Skeletal muscle tissue (tissue), 4 donors: Measurements from ENCODE around the gene RABEPK. TPM values are rescaled to one million over a fixed set of nuclear protein-coding genes. Genes with fewer than 3 reads are reported as not detected.
A peak's percentile ranks its signal among the peaks of the same experiment; 100 is the strongest.
"Not testable (repeated sequence)": the region's sequence is repeated elsewhere in the genome, so short reads cannot be mapped to it uniquely, and the experiment has no call there.

ENCODE experiments used
- H3K27ac ChIP-seq: one replicate; pipeline ENCODE4 v1.7.0; 2013; ENCODE audit warnings: mild to moderate bottlenecking, low read depth, low read length, inconsistent platforms
- H3K27me3 ChIP-seq, 3 donors: one replicate each; pipeline ENCODE4 v1.7.0; 2013; ENCODE audit warnings: low read length in 3 of 3; ENCODE audit not compliant: control insufficient read depth in 3 of 3, insufficient read depth in 3 of 3
- H3K36me3 ChIP-seq, 3 donors: one replicate each; pipeline ENCODE4 v1.7.0; 2013; ENCODE audit warnings: low read length in 3 of 3; ENCODE audit not compliant: control insufficient read depth in 3 of 3, insufficient read depth in 3 of 3
- H3K4me1 ChIP-seq, 3 donors: one replicate each; pipeline ENCODE4 v1.7.0; 2013; ENCODE audit warnings: low read length in 3 of 3, mild to moderate bottlenecking in 3 of 3; ENCODE audit not compliant: control insufficient read depth in 3 of 3, insufficient read depth in 3 of 3
- H3K4me3 ChIP-seq, 3 donors: one replicate each; pipeline ENCODE4 v1.7.0; 2013; ENCODE audit warnings: low read length in 3 of 3
- H3K9ac ChIP-seq, 3 donors: one replicate each; pipeline ENCODE4 v1.7.0; 2013; ENCODE audit warnings: low read length in 3 of 3, mild to moderate bottlenecking in 3 of 3, moderate library complexity in 2 of 3, low read depth in 1 of 3
- H3K9me3 ChIP-seq, 3 donors: one replicate each; pipeline ENCODE4 v1.7.0; 2013; ENCODE audit warnings: low read length in 3 of 3; ENCODE audit not compliant: control insufficient read depth in 3 of 3
- total RNA-seq: library from RNA; depleted of rRNA; stranded (reverse); fragments of >200 nt; gene quantifications from one replicate; pipeline ENCODE4 v1.2.3, GENCODE V29; 2014
- donor health status: Osteomylitis.

The RABEPK gene
- total RNA-seq, 1 donor from 2014 or later: 18.8 TPM

GRCh38 chr9:125190361-125190801 lies 10.0 kb upstream of the RABEPK start:
- peaks cover 16 to 39% (median 22%) of the 10 kb centered on the region in 3 donors for H3K4me1 ChIP-seq
- no peaks in the 10 kb centered on the region for H3K9me3 ChIP-seq
- peak overlapping the region; percentile 99 for H3K27ac ChIP-seq
- H3K4me3 ChIP-seq: peak overlapping the region; percentile 86 to 95 (median 93)
- H3K36me3 ChIP-seq: peaks cover 0 to 2% (median 0%) of the 10 kb centered on the region in 3 donors
- peak overlapping the region; percentile 86 to 100 (median 99) for H3K9ac ChIP-seq
- no peaks in the 10 kb centered on the region for H3K27me3 ChIP-seq

- H3K27me3 ChIP-seq: not testable (repeated sequence)
- peaks cover 8 to 20% (median 9%) of the 10 kb centered on the region in 3 donors for H3K4me1 ChIP-seq
Observed at GRCh38 chr9:125194466-125194865, 5.9 kb upstream of the RABEPK start.

GRCh38 chr9:125195591-125195990 lies 4.8 kb upstream of the RABEPK start:
- not testable (repeated sequence) for H3K27me3 ChIP-seq, H3K9me3 ChIP-seq, H3K27ac ChIP-seq, H3K4me3 ChIP-seq, H3K9ac ChIP-seq, H3K36me3 ChIP-seq
- peaks cover 4 to 15% (median 6%) of the 10 kb centered on the region in 3 donors for H3K4me1 ChIP-seq

More at GRCh38 chr9:125194466-125194865, 5.9 kb upstream of the RABEPK start:
- H3K9ac ChIP-seq, H3K27ac ChIP-seq, H3K9me3 ChIP-seq, H3K36me3 ChIP-seq, H3K4me3 ChIP-seq: not testable (repeated sequence)

GRCh38 chr9:125202846-125203618 lies 2.7 kb downstream of the RABEPK start:
- no peak overlapping the region for H3K4me3 ChIP-seq
- no peaks in the 10 kb centered on the region for H3K27me3 ChIP-seq
- H3K9me3 ChIP-seq: no peaks in the 10 kb centered on the region
- H3K9ac ChIP-seq: no peak overlapping the region
- H3K36me3 ChIP-seq: peaks cover 23 to 28% (median 27%) of the 10 kb centered on the region in 3 donors
- H3K27ac ChIP-seq: no peak overlapping the region
- peaks cover 0 to 10% (median 7%) of the 10 kb centered on the region in 3 donors for H3K4me1 ChIP-seq

GRCh38 chr9:125204477-125204876 lies 4.1 kb downstream of the RABEPK start:
- H3K4me3 ChIP-seq: no peak overlapping the region
- H3K9ac ChIP-seq: no peak overlapping the region
- H3K9me3 ChIP-seq: no peaks in the 10 kb centered on the region
- peaks cover 0 to 9% (median 7%) of the 10 kb centered on the region in 3 donors for H3K4me1 ChIP-seq
- no peak overlapping the region for H3K27ac ChIP-seq
- no peaks in the 10 kb centered on the region for H3K27me3 ChIP-seq
- H3K36me3 ChIP-seq: peaks cover 27 to 36% (median 31%) of the 10 kb centered on the region in 3 donors

GRCh38 chr9:125214186-125214585 lies 13.8 kb downstream of the RABEPK start:
- H3K36me3 ChIP-seq: peaks cover 8 to 18% (median 17%) of the 10 kb centered on the region in 3 donors
- H3K4me1 ChIP-seq: no peaks in the 10 kb centered on the region
- no peak overlapping the region for H3K27ac ChIP-seq
- no peak overlapping the region for H3K9ac ChIP-seq
- no peaks in the 10 kb centered on the region for H3K9me3 ChIP-seq
- H3K27me3 ChIP-seq: no peaks in the 10 kb centered on the region
- H3K4me3 ChIP-seq: no peak overlapping the region

- Histone ChIP-seq H3K27ac (no peak overlapping the region), H3K27me3 (no peaks in the 10 kb centered on the region), H3K4me1 (no peaks in the 10 kb centered on the region), H3K4me3 (no peak overlapping the region), H3K9ac (no peak overlapping the region), H3K9me3 (no peaks in the 10 kb centered on the region), H3K36me3 (peaks cover 0 to 8% (median 6%) of the 10 kb centered on the region in 3 donors)
Observed at GRCh38 chr9:125218621-125219020, 18.3 kb downstream of the RABEPK start.

GRCh38 chr9:125224858-125225257 lies 24.5 kb downstream of the RABEPK start:
- H3K36me3 ChIP-seq: peaks cover 3 to 14% (median 12%) of the 10 kb centered on the region in 3 donors
- not testable (repeated sequence) for H3K4me3 ChIP-seq, H3K4me1 ChIP-seq

GRCh38 chr9:125227761-125228160 lies 27.4 kb downstream of the RABEPK start:
- Histone ChIP-seq H3K4me3 (no peak overlapping the region), H3K27me3 (no peaks in the 10 kb centered on the region), H3K4me1 (no peaks in the 10 kb centered on the region), H3K36me3 (peaks cover 12 to 16% (median 13%) of the 10 kb centered on the region in 3 donors), H3K27ac (no peak overlapping the region), H3K9me3 (no peaks in the 10 kb centered on the region), H3K9ac (no peak overlapping the region)

More at GRCh38 chr9:125224858-125225257, 24.5 kb downstream of the RABEPK start:
- H3K27me3 ChIP-seq, H3K9me3 ChIP-seq, H3K9ac ChIP-seq, H3K27ac ChIP-seq: not testable (repeated sequence)

GRCh38 chr9:125233678-125234077 lies 33.3 kb downstream of the RABEPK start:
- H3K27me3 ChIP-seq: no peaks in the 10 kb centered on the region
- no peak overlapping the region for H3K27ac ChIP-seq
- H3K9me3 ChIP-seq: no peaks in the 10 kb centered on the region
- peaks cover 28 to 39% (median 31%) of the 10 kb centered on the region in 3 donors for H3K4me1 ChIP-seq
- H3K9ac ChIP-seq: no peak overlapping the region
- H3K36me3 ChIP-seq: peaks cover 39 to 54% (median 41%) of the 10 kb centered on the region in 3 donors
- no peak overlapping the region for H3K4me3 ChIP-seq
